ENCODE results near the gene RPTN. TPM values are rescaled to one million over a fixed set of nuclear protein-coding genes. Genes with fewer than 3 reads are reported as not detected.
A peak's percentile ranks its signal among the peaks of the same experiment; 100 is the strongest.
"Not testable (repeated sequence)": the region's sequence is repeated elsewhere in the genome, so short reads cannot be mapped to it uniquely, and the experiment has no call there.

Gene RPTN
- total RNA-seq, 1 donor from 2014 or later, result not detected

GRCh38 chr1:152148981-152149380 is 10.0 kb downstream of the RPTN start:
- H3K27ac Mint-ChIP-seq (ENCODE audit: unreplicated experiment), result no peak overlapping the region
- peaks cover 13% of the 10 kb centered on the region for H3K36me3 Mint-ChIP-seq (ENCODE audit: low read depth)
- no peaks in the 10 kb centered on the region for H3K4me1 Mint-ChIP-seq
- DNase-seq (ENCODE audit: low read depth, low spot score), result no peak
- no peak overlapping the region for H3K4me3 Mint-ChIP-seq
- peaks cover 37% of the 10 kb centered on the region for H3K9me3 Mint-ChIP-seq
- H3K27me3 Mint-ChIP-seq (ENCODE audit: low read depth), result no peaks in the 10 kb centered on the region
- TF ChIP-seq CTCF (conservative IDR thresholded peaks at IDR 0.05), result no peak

GRCh38 chr1:152148051-152148450 is 11.0 kb downstream of the RPTN start:
- H3K27me3 Mint-ChIP-seq (ENCODE audit: low read depth), result no peaks in the 10 kb centered on the region
- H3K36me3 Mint-ChIP-seq (ENCODE audit: low read depth), result peaks cover 13% of the 10 kb centered on the region
- H3K9me3 Mint-ChIP-seq, result peaks cover 42% of the 10 kb centered on the region
- H3K27ac Mint-ChIP-seq (ENCODE audit: unreplicated experiment), result no peak overlapping the region
- no peaks in the 10 kb centered on the region for H3K4me1 Mint-ChIP-seq
- no peak for TF ChIP-seq CTCF (conservative IDR thresholded peaks at IDR 0.05)
- H3K4me3 Mint-ChIP-seq, result no peak overlapping the region
- no peak for DNase-seq (ENCODE audit: low read depth, low spot score)

- H3K4me1 Mint-ChIP-seq, result no peaks in the 10 kb centered on the region
- peaks cover 29% of the 10 kb centered on the region for H3K9me3 Mint-ChIP-seq
- H3K4me3 Mint-ChIP-seq, result no peak overlapping the region
- no peak for DNase-seq (ENCODE audit: low read depth, low spot score)
- TF ChIP-seq CTCF (conservative IDR thresholded peaks at IDR 0.05), result no peak
- peaks cover 10% of the 10 kb centered on the region for H3K36me3 Mint-ChIP-seq (ENCODE audit: low read depth)
- no peaks in the 10 kb centered on the region for H3K27me3 Mint-ChIP-seq (ENCODE audit: low read depth)
- no peak overlapping the region for H3K27ac Mint-ChIP-seq (ENCODE audit: unreplicated experiment)
These were observed 13.3 kb downstream of the RPTN start for GRCh38 chr1:152145769-152146168.

GRCh38 chr1:152144674-152145183 is 14.3 kb downstream of the RPTN start:
- not testable (repeated sequence) for DNase-seq (ENCODE audit: low read depth, low spot score); H3K27me3 Mint-ChIP-seq (ENCODE audit: low read depth); H3K4me3 Mint-ChIP-seq; H3K4me1 Mint-ChIP-seq; H3K27ac Mint-ChIP-seq (ENCODE audit: unreplicated experiment); H3K36me3 Mint-ChIP-seq (ENCODE audit: low read depth)
- H3K9me3 Mint-ChIP-seq, result peaks cover 29% of the 10 kb centered on the region

GRCh38 chr1:152143150-152143887 is 15.7 kb downstream of the RPTN start:
- TF ChIP-seq CTCF (conservative IDR thresholded peaks at IDR 0.05), result no peak
- H3K27ac Mint-ChIP-seq (ENCODE audit: unreplicated experiment), result no peak overlapping the region
- no peaks in the 10 kb centered on the region for H3K27me3 Mint-ChIP-seq (ENCODE audit: low read depth)
- H3K36me3 Mint-ChIP-seq (ENCODE audit: low read depth), result peaks cover 8% of the 10 kb centered on the region
- H3K9me3 Mint-ChIP-seq, result peaks cover 26% of the 10 kb centered on the region
- no peak for DNase-seq (ENCODE audit: low read depth, low spot score)
- no peaks in the 10 kb centered on the region for H3K4me1 Mint-ChIP-seq
- H3K4me3 Mint-ChIP-seq, result no peak overlapping the region

GRCh38 chr1:152141971-152142584 is 16.9 kb downstream of the RPTN start:
- no peak for DNase-seq (ENCODE audit: low read depth, low spot score)
- TF ChIP-seq CTCF (conservative IDR thresholded peaks at IDR 0.05), result peak; percentile 68
- no peak overlapping the region for H3K4me3 Mint-ChIP-seq
- no peaks in the 10 kb centered on the region for H3K27me3 Mint-ChIP-seq (ENCODE audit: low read depth)
- H3K9me3 Mint-ChIP-seq, result peaks cover 24% of the 10 kb centered on the region
- peaks cover 8% of the 10 kb centered on the region for H3K36me3 Mint-ChIP-seq (ENCODE audit: low read depth)
- no peaks in the 10 kb centered on the region for H3K4me1 Mint-ChIP-seq
- no peak overlapping the region for H3K27ac Mint-ChIP-seq (ENCODE audit: unreplicated experiment)
